Measurements from ENCODE around the gene BID.

The BID gene

GRCh38 chr22:17817079-17817478 is 42.8 kb upstream of the BID start:
- no peak for ATAC-seq
- TF ChIP-seq ZNF565 (CRISPR knock-in tag; conservative IDR thresholded peaks at IDR 0.05; ENCODE audit: low read depth) (no peak), TOX (CRISPR knock-in tag; IDR thresholded peaks at IDR 0.05; ENCODE audit: borderline replicate concordance) (no peak), ZFP3 (CRISPR knock-in tag; IDR thresholded peaks at IDR 0.05) (no peak), GLIS3 (CRISPR knock-in tag; IDR thresholded peaks at IDR 0.05) (no peak), POU6F1 (CRISPR knock-in tag; IDR thresholded peaks at IDR 0.05; ENCODE audit: borderline replicate concordance, low read depth) (no peak), PATZ1 (CRISPR knock-in tag; IDR thresholded peaks at IDR 0.05; ENCODE audit: borderline replicate concordance) (no peak), ZNF8 (CRISPR knock-in tag; IDR thresholded peaks at IDR 0.05) (no peak), CREB5 (CRISPR knock-in tag; IDR thresholded peaks at IDR 0.05; ENCODE audit: low read depth) (no peak)

GRCh38 chr22:17816649-17817048 is 42.4 kb upstream of the BID start:
- TF ChIP-seq RARB (CRISPR knock-in tag; IDR thresholded peaks at IDR 0.05) = no peak
- no peak for TF ChIP-seq ZC3H10 (CRISPR knock-in tag; IDR thresholded peaks at IDR 0.05)
- TF ChIP-seq CREB5 (CRISPR knock-in tag; IDR thresholded peaks at IDR 0.05; ENCODE audit: low read depth) = no peak
- TF ChIP-seq TOX (CRISPR knock-in tag; IDR thresholded peaks at IDR 0.05; ENCODE audit: borderline replicate concordance) = no peak
- TF ChIP-seq CSRNP3 (CRISPR knock-in tag; IDR thresholded peaks at IDR 0.05) = no peak
- TF ChIP-seq ZNF565 (CRISPR knock-in tag; conservative IDR thresholded peaks at IDR 0.05; ENCODE audit: low read depth) = no peak
- TF ChIP-seq TCF4 (CRISPR knock-in tag; IDR thresholded peaks at IDR 0.05; ENCODE audit: borderline replicate concordance) = no peak
- TF ChIP-seq POU6F1 (CRISPR knock-in tag; IDR thresholded peaks at IDR 0.05; ENCODE audit: borderline replicate concordance, low read depth) = no peak
- no peak for TF ChIP-seq GLIS3 (CRISPR knock-in tag; IDR thresholded peaks at IDR 0.05)
- no peak for TF ChIP-seq TSHZ2 (CRISPR knock-in tag; IDR thresholded peaks at IDR 0.05)
- ATAC-seq = no peak

- ATAC-seq = no peak
- TF ChIP-seq ARNTL (CRISPR knock-in tag; IDR thresholded peaks at IDR 0.05; ENCODE audit: borderline replicate concordance, low read depth) = no peak
Observed at GRCh38 chr22:17815703-17816254, 41.5 kb upstream of the BID start.

Data from SK-N-SH treated with all-trans-retinoic acid at 6 μM for 48 hours (cell line).